Natural killer cell (primary cell): Measurements from ENCODE around the gene TMEM273. TPM values are rescaled to one million over a fixed set of nuclear protein-coding genes. Genes with fewer than 3 reads are reported as not detected.

ENCODE experiments used
- ATAC-seq, 3 donors: fragments of 150-1000 bp in 2 of 3; fragments of 200-7000 bp in 1 of 3; cut with Tn5 transposase; 1 replicate in 1 of 3; 2 replicates in 2 of 3; pipeline ENCODE4 v1.10.0; 2021; ENCODE audit warnings: mild to moderate bottlenecking in 2 of 3, moderate library complexity in 2 of 3
- DNase-seq, 2 donors: peaks; one replicate each; pipeline versions ENCODE4 v3.0.0 to v3.0.0-alpha.2; 2013 to 2021; ENCODE audit warnings: mixed read lengths in 1 of 2
- H3K27ac ChIP-seq: one replicate; pipeline ENCODE4 v1.5.1; 2013; ENCODE audit warnings: mild to moderate bottlenecking, low read length
- H3K27me3 ChIP-seq: one replicate; pipeline ENCODE4 v1.6.1; 2013; ENCODE audit warnings: low read length; ENCODE audit not compliant: control insufficient read depth, insufficient read depth
- H3K36me3 ChIP-seq: one replicate; pipeline ENCODE4 v1.6.1; 2013; ENCODE audit warnings: low read length; ENCODE audit not compliant: control insufficient read depth, insufficient read depth
- H3K4me1 ChIP-seq: one replicate; pipeline ENCODE4 v1.6.1; 2013; ENCODE audit warnings: low read length; ENCODE audit not compliant: control insufficient read depth, insufficient read depth
- H3K4me3 ChIP-seq: one replicate; pipeline ENCODE4 v1.5.1; 2013; ENCODE audit warnings: low read length
- H3K9me3 ChIP-seq: one replicate; pipeline ENCODE4 v1.6.1; 2013; ENCODE audit warnings: low read length; ENCODE audit not compliant: control insufficient read depth, insufficient read depth
- H3K27ac Mint-ChIP-seq, 2 donors: one replicate each; pipeline ENCODE4 v1.8.0; 2022; ENCODE audit warnings: mild to moderate bottlenecking in 2 of 2, mixed read lengths in 2 of 2, moderate library complexity in 1 of 2
- H3K27me3 Mint-ChIP-seq, 2 donors: one replicate each; pipeline ENCODE4 v1.8.0; 2022; ENCODE audit warnings: low read depth in 2 of 2, mixed read lengths in 2 of 2
- H3K36me3 Mint-ChIP-seq: one replicate; pipeline ENCODE4 v1.8.0; 2022; ENCODE audit warnings: mixed read lengths
- H3K4me1 Mint-ChIP-seq, 2 donors: one replicate each; pipeline ENCODE4 v1.8.0; 2022; ENCODE audit warnings: mixed read lengths in 2 of 2
- H3K4me3 Mint-ChIP-seq: one replicate; pipeline ENCODE4 v1.8.0; 2022; ENCODE audit warnings: mild to moderate bottlenecking, moderate library complexity, mixed read lengths
- H3K9me3 Mint-ChIP-seq, 2 donors: one replicate each; pipeline ENCODE4 v1.8.0; 2022; ENCODE audit warnings: mixed read lengths in 2 of 2
- WGBS: methylation state at CpG from one replicate; pipeline ENCODE4 v1.1.7; 2013; ENCODE audit warnings: missing lambda C conversion rate; ENCODE audit not compliant: insufficient coverage; 5-methylcytosine and 5-hydroxymethylcytosine counted together
- intact Hi-C: fragments of 100-400 bp; cut with micrococcal nuclease; formaldehyde crosslinking; loops from one replicate; pipeline ENCODE4 v1.14.2; 2022
- total RNA-seq, 4 donors: library from RNA; stranded (reverse); fragments of 120-200 nt in 1 of 4; gene quantifications; one replicate each; pipeline versions ENCODE4 v1.2.3 to v1.2.4, GENCODE V29; 2013 to 2022
- TF ChIP-seq, protein P1 (sequence below): fragments of 200-600 bp; IDR thresholded peaks from one replicate; pipeline ENCODE4 v1.8.0; 2022; ENCODE audit warnings: antibody characterized with exemption

The TMEM273 gene
- total RNA-seq, 3 donors from 2014 or later (not counting 1 experiment from before 2014, with no cell fraction given) = 11.6 to 46.3 (median 29.4) TPM

- H3K27me3 ChIP-seq = no peaks in the 10 kb centered on the region
- H3K9me3 ChIP-seq = no peaks in the 10 kb centered on the region
- ATAC-seq (no peak), DNase-seq (no peak)
- peaks cover 13% of the 10 kb centered on the region for H3K36me3 ChIP-seq
- no peak overlapping the region for H3K27ac ChIP-seq
- intact Hi-C loops = loop anchor here (10.0 kb wide), 1 partner anchor 507 kb away; no protein-coding TSS in a partner anchor
- TF ChIP-seq, protein P1, sequence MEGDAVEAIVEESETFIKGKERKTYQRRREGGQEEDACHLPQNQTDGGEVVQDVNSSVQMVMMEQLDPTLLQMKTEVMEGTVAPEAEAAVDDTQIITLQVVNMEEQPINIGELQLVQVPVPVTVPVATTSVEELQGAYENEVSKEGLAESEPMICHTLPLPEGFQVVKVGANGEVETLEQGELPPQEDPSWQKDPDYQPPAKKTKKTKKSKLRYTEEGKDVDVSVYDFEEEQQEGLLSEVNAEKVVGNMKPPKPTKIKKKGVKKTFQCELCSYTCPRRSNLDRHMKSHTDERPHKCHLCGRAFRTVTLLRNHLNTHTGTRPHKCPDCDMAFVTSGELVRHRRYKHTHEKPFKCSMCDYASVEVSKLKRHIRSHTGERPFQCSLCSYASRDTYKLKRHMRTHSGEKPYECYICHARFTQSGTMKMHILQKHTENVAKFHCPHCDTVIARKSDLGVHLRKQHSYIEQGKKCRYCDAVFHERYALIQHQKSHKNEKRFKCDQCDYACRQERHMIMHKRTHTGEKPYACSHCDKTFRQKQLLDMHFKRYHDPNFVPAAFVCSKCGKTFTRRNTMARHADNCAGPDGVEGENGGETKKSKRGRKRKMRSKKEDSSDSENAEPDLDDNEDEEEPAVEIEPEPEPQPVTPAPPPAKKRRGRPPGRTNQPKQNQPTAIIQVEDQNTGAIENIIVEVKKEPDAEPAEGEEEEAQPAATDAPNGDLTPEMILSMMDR = no peak
- Mint-ChIP-seq H3K9me3 (no peaks in the 10 kb centered on the region), H3K4me3 (no peak overlapping the region), H3K36me3 (peaks cover 7% of the 10 kb centered on the region), H3K4me1 (peaks cover 20 to 24% of the 10 kb centered on the region in 2 donors), H3K27ac (peak overlapping the region in 1 of 2 donors; percentile 3), H3K27me3 (peaks cover 0 to 4% of the 10 kb centered on the region in 2 donors)
- H3K4me1 ChIP-seq = peaks cover 6% of the 10 kb centered on the region
- H3K4me3 ChIP-seq = no peak overlapping the region
- WGBS = 71% methylated on average over 5 of the region's 5 CpGs
Measured at GRCh38 chr10:49162063-49162462, 26.1 kb downstream of the TMEM273 start.

- Histone ChIP-seq H3K9me3 (no peaks in the 10 kb centered on the region), H3K4me3 (no peak overlapping the region), H3K27ac (no peak overlapping the region), H3K27me3 (no peaks in the 10 kb centered on the region), H3K36me3 (peaks cover 13% of the 10 kb centered on the region), H3K4me1 (peaks cover 11% of the 10 kb centered on the region)
- DNase-seq (no peak), ATAC-seq (no peak)
- Mint-ChIP-seq H3K4me1 (peaks cover 26 to 29% of the 10 kb centered on the region in 2 donors), H3K9me3 (no peaks in the 10 kb centered on the region), H3K27me3 (peaks cover 0 to 4% of the 10 kb centered on the region in 2 donors), H3K4me3 (no peak overlapping the region), H3K27ac (peak overlapping the region in 1 of 2 donors; percentile 3), H3K36me3 (peaks cover 4% of the 10 kb centered on the region)
- intact Hi-C loops = loop anchor here (10.0 kb wide), 1 partner anchor 507 kb away; no protein-coding TSS in a partner anchor
- TF ChIP-seq, protein P1 = no peak
- WGBS = 59% methylated on average over 8 of the region's 8 CpGs
Measured at GRCh38 chr10:49161411-49161997, 26.7 kb downstream of the TMEM273 start.

DNA sequence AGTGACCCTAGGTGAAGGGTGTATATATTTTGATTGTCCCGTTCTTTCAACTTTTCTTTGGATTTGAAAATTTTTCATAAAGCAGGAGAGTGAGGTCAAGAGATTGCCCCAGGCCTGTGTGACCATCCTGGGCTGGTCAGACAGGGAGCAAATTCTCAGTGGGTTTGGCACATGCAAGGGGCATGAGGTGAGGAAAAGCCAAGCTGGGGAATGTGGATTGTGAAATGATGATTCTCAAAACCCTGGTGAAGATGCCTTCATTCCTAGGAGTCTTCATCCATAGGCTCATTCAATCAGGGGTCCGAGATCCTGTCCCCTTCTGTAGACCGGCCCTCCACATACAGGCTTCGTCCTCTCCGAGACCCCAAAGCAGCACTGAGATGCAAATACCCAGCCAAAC lies 27.4 kb downstream of the TMEM273 start:
- DNase-seq (no peak), ATAC-seq (no peak)
- Mint-ChIP-seq H3K27ac (no peak overlapping the region), H3K4me3 (no peak overlapping the region), H3K4me1 (peaks cover 32 to 36% of the 10 kb centered on the region in 2 donors), H3K9me3 (no peaks in the 10 kb centered on the region), H3K36me3 (no peaks in the 10 kb centered on the region), H3K27me3 (peaks cover 0 to 4% of the 10 kb centered on the region in 2 donors)
- 93% methylated on average over 5 of the region's 5 CpGs for WGBS
- TF ChIP-seq, protein P1 = no peak
- peaks cover 9% of the 10 kb centered on the region for H3K36me3 ChIP-seq
- peaks cover 13% of the 10 kb centered on the region for H3K4me1 ChIP-seq
- no peak overlapping the region for H3K4me3 ChIP-seq
- intact Hi-C loops = loop anchor here (10.0 kb wide), 1 partner anchor 506 kb away; no protein-coding TSS in a partner anchor
- H3K9me3 ChIP-seq = no peaks in the 10 kb centered on the region
- no peak overlapping the region for H3K27ac ChIP-seq
- H3K27me3 ChIP-seq = no peaks in the 10 kb centered on the region
